ENCODE data around the gene AFF1.

Gene AFF1

GRCh38 chr4:86934771-86935565, at the start of gene AFF1:
TSS of gene AFF1 (plus strand) at chr4:86935011. CDS start at chr4:86948534, 13,523 bp downstream.
- DNase-seq: peak; percentile 82 to 91

- no peak for DNase-seq
Measured at GRCh38 chr4:86890790-86891189, 44.0 kb upstream of the AFF1 start.

- peak; percentile 63 to 86 for DNase-seq
Measured at GRCh38 chr4:86891762-86892635, 42.8 kb upstream of the AFF1 start, which contains the start of gene C4orf36. TSS of gene C4orf36 (minus strand) at chr4:86892422. CDS start at chr4:86891520, 902 bp downstream.

- DNase-seq: peak; percentile 20 to 67
Measured at GRCh38 chr4:86892636-86892960, 42.2 kb upstream of the AFF1 start.

GRCh38 chr4:86893136-86893535, 41.7 kb upstream of the AFF1 start:
- no peak for DNase-seq

- no peak for DNase-seq
Measured at GRCh38 chr4:86894455-86894854, 40.4 kb upstream of the AFF1 start.

- DNase-seq: peak; percentile 33 to 72
Measured at GRCh38 chr4:86895692-86896488, 38.9 kb upstream of the AFF1 start.

GRCh38 chr4:86896596-86896995, 38.2 kb upstream of the AFF1 start:
- DNase-seq: no peak

- DNase-seq: peak in 1 of 2 experiments; percentile 21
Measured at GRCh38 chr4:86898562-86898961, 36.2 kb upstream of the AFF1 start.

- no peak for DNase-seq
Measured at GRCh38 chr4:86901864-86902263, 32.9 kb upstream of the AFF1 start.

GRCh38 chr4:86908251-86908657, 26.6 kb upstream of the AFF1 start:
- DNase-seq: no peak

GRCh38 chr4:86909546-86910295, 25.1 kb upstream of the AFF1 start:
- DNase-seq: no peak

- DNase-seq: no peak
Measured at GRCh38 chr4:86910369-86910768, 24.4 kb upstream of the AFF1 start.

GRCh38 chr4:86910820-86911684, 23.8 kb upstream of the AFF1 start:
- no peak for DNase-seq

- DNase-seq: no peak
Measured at GRCh38 chr4:86916392-86916791, 18.4 kb upstream of the AFF1 start.

- no peak for DNase-seq
Measured at GRCh38 chr4:86917212-86918039, 17.4 kb upstream of the AFF1 start.

GRCh38 chr4:86918539-86919072, 16.2 kb upstream of the AFF1 start:
- no peak for DNase-seq

GRCh38 chr4:86919561-86920223, 15.1 kb upstream of the AFF1 start:
- no peak for DNase-seq

GRCh38 chr4:86921608-86922252, 13.1 kb upstream of the AFF1 start:
- no peak for DNase-seq

Measured in NCI-H526 (cell line).